Kidney (tissue), 14 donors: ENCODE data around the gene RUSC1. TPM values are rescaled to one million over a fixed set of nuclear protein-coding genes. Genes with fewer than 3 reads are reported as not detected.

Experiments used
- DNase-seq, 5 donors: peaks; one replicate each; pipeline ENCODE4 v3.0.0-alpha.2; 2013 to 2020
- FAIRE-seq: peaks from 2 replicates; lab custom pipeline; 2012; peaks lifted over from hg19 to GRCh38; lab: Jason Lieb, UNC
- H3K27ac ChIP-seq, 2 donors: one replicate each; pipeline ENCODE4 v1.7.0; 2013; ENCODE audit warnings: low read depth in 2 of 2, low read length in 2 of 2, inconsistent platforms in 1 of 2
- H3K27me3 ChIP-seq: one replicate; pipeline ENCODE4 v1.7.1; 2013; ENCODE audit warnings: low read length, inconsistent platforms; ENCODE audit not compliant: control insufficient read depth, insufficient read depth
- H3K36me3 ChIP-seq, 3 donors: one replicate each; pipeline versions ENCODE4 v1.7.0 to v1.7.1; 2013; ENCODE audit warnings: low read length in 3 of 3, control low read depth in 1 of 3, inconsistent platforms in 1 of 3; ENCODE audit not compliant: insufficient read depth in 3 of 3, control insufficient read depth in 2 of 3
- H3K4me1 ChIP-seq, 3 donors: one replicate each; pipeline versions ENCODE4 v1.7.0 to v1.7.1; 2013; ENCODE audit warnings: low read length in 3 of 3, inconsistent platforms in 1 of 3, low read depth in 1 of 3; ENCODE audit not compliant: control insufficient read depth in 2 of 3, insufficient read depth in 2 of 3
- H3K4me3 ChIP-seq, 3 donors: one replicate each; pipeline versions ENCODE4 v1.7.0 to v1.8.1; 2013; ENCODE audit warnings: low read length in 3 of 3, control low read depth in 1 of 3, inconsistent platforms in 1 of 3
- H3K9ac ChIP-seq, 3 donors: one replicate each; pipeline versions ENCODE4 v1.7.0 to v1.7.1; 2013; ENCODE audit warnings: low read length in 3 of 3, control low read depth in 1 of 3, inconsistent platforms in 1 of 3
- H3K9me3 ChIP-seq, 3 donors: one replicate each; pipeline versions ENCODE4 v1.7.0 to v1.7.1; 2013; ENCODE audit warnings: low read length in 3 of 3, control low read depth in 1 of 3, inconsistent platforms in 1 of 3; ENCODE audit not compliant: control insufficient read depth in 2 of 3, insufficient read depth in 1 of 3
- intact Hi-C: fragments of 100-400 bp; cut with DNase I; formaldehyde crosslinking; loops from one replicate; pipeline ENCODE4 v1.11.1; 2022
- polyA plus RNA-seq: library from polyadenylated mRNA; stranded (reverse); fragments of 350-450 nt; fragmentation: Illumina TruSeq; extraction: RNeasy Lipid Tissue Mini Kit (QIAGEN cat#74804); gene quantifications from one replicate; pipeline ENCODE4 v1.2.3, GENCODE V29; 2014; ENCODE audit warnings: low read depth, low replicate concordance; ENCODE audit not compliant: insufficient read depth
- total RNA-seq: library from RNA; stranded (reverse); fragmentation: NEBNext Ultra II Directional; extraction: Animal tissue kit (Norgen Biotek cat#: 25700); gene quantifications from one replicate; pipeline ENCODE4 v1.2.1, GENCODE V29; 2021
- TF ChIP-seq, protein P1 (sequence below): IDR thresholded peaks from 3 replicates; pipeline ENCODE4 v1.5.1; 2012; ENCODE audit warnings: mild to moderate bottlenecking, moderate library complexity, borderline replicate concordance; ENCODE audit not compliant: insufficient read depth; ENCODE audit errors: extremely low read depth
- donor health status: control.
- donor health status: control.
- donor health status: control.
- donor health status: control.
- donor health status: control.
- donor health status: DM: yes; HTN: yes; CAD: no.
- donor health status: Normal renal cell carcinoma (clear cell type).

RUSC1 gene
- total and polyA plus RNA-seq, 2 donors from 2014 or later = 29.7 to 32.7 TPM

DNA sequence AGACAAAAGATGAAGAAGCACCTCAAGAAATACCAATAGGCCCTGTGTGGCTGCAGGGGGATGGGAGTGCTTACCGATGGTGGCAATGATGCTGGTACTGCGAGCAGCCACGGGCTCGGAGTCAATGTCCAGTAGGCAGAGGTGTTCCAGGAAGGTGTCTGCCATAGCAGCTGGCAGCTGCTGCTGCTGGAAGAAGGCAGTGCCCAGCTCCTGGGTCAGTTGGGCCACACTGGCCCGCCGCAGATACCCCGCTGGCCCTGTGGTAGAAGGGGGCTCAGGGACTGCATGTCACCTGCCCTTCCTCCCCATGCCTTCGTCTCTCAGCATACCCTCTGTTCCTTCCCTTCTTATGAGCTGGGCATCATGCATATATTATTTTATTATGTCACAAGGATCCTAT is 20.7 kb upstream of the RUSC1 start:
- DNase-seq = no peak
- Histone ChIP-seq H3K27me3 (peaks cover 10% of the 10 kb centered on the region), H3K9ac (no peak overlapping the region), H3K4me3 (peak overlapping the region in 2 of 3 donors; percentile 19 to 49), H3K27ac (no peak overlapping the region), H3K4me1 (no peaks in the 10 kb centered on the region), H3K9me3 (no peaks in the 10 kb centered on the region), H3K36me3 (no peaks in the 10 kb centered on the region)
- TF ChIP-seq, protein P1, sequence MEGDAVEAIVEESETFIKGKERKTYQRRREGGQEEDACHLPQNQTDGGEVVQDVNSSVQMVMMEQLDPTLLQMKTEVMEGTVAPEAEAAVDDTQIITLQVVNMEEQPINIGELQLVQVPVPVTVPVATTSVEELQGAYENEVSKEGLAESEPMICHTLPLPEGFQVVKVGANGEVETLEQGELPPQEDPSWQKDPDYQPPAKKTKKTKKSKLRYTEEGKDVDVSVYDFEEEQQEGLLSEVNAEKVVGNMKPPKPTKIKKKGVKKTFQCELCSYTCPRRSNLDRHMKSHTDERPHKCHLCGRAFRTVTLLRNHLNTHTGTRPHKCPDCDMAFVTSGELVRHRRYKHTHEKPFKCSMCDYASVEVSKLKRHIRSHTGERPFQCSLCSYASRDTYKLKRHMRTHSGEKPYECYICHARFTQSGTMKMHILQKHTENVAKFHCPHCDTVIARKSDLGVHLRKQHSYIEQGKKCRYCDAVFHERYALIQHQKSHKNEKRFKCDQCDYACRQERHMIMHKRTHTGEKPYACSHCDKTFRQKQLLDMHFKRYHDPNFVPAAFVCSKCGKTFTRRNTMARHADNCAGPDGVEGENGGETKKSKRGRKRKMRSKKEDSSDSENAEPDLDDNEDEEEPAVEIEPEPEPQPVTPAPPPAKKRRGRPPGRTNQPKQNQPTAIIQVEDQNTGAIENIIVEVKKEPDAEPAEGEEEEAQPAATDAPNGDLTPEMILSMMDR = no peak
- FAIRE-seq = no peak
- intact Hi-C loops = no loop called here

DNA sequence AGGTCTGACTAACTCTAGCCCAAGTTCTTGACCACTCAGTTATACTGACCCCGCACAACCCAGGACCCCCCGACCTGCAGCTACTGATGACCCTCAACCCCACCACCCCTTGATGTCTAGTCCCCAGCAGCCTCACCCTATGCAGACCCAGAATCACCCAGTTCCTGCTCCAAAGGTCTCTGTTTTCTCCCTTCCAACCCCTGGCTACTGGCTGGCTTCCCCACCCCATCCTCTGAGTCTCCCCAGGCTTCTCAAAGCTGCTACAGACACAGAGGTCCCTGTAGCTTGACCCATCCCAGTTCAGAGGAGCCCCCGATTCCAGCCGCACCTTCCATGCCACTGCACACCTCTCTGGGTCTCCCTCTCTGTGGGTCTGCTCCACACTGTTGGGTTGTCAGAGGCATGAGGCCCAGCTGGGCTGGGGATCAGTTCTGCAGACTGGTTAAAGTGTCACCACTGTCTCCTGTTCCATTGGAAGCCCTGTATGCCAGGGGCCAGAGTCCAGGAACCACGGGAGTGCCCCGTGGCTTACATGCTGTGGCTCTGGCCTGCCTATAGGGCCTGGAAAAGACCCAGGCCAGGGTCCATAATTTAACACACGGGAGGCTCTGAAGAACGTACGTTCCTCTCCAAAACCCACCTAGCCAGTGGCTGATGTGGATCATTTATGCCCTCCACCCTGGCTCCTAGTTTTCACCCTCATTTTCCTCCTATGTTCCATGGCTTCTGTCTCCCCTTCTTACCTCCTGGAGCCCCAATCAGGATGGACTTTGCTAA is 20.0 kb upstream of the RUSC1 start:
- peaks cover 4% of the 10 kb centered on the region for H3K27me3 ChIP-seq
- intact Hi-C loops = no loop called here
- FAIRE-seq = no peak
- peak overlapping the region; percentile 40 to 83 for H3K27ac ChIP-seq
- TF ChIP-seq, protein P1 = no peak
- H3K9me3 ChIP-seq = no peaks in the 10 kb centered on the region
- H3K4me1 ChIP-seq = no peaks in the 10 kb centered on the region
- DNase-seq = peak in 2 of 5 donors; percentile 19 to 42
- no peak overlapping the region for H3K9ac ChIP-seq
- no peaks in the 10 kb centered on the region for H3K36me3 ChIP-seq
- peak overlapping the region in 2 of 3 donors; percentile 19 to 49 for H3K4me3 ChIP-seq

DNA sequence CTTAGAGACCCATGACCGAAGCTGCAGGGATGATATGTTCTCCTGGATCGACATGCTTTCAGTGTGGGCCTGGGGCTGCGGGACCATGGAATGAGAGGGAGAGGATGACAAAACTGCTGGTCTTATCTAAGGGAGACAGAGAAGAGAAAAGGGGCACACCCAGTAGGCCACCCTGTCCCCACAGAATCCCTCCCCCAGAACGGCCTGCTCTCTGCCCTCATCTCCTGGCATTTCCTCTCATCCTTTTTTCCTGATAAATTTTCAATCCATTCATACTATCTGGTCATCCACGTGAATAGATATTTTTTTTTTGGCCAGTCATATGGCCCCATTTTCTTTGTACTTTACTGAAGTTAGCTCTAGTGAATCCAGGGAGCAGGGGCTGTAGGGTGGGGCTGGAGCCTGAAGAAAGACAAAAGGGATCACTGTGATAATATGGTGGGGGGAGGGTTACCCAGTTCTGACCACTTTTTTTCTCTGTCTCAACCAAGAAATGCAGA is 19.3 kb upstream of the RUSC1 start, which contains the start of gene PKLR:
PKLR (minus strand) TSS at position 97 of the 500 bp plus-strand sequence; CDS start at position 54, 43 bp downstream.
- DNase-seq (no peak), FAIRE-seq (no peak)
- H3K4me1 ChIP-seq = no peaks in the 10 kb centered on the region
- H3K27me3 ChIP-seq = no peaks in the 10 kb centered on the region
- TF ChIP-seq, protein P1 = no peak
- no peaks in the 10 kb centered on the region for H3K9me3 ChIP-seq
- H3K27ac ChIP-seq = peak within 1 kb of the TSS; percentile 40 to 83
- H3K36me3 ChIP-seq = no peaks in the 10 kb centered on the region
- intact Hi-C loops = no loop called here
- H3K9ac ChIP-seq = no peak within 1 kb of the TSS
- peak within 1 kb of the TSS in 2 of 3 donors; percentile 19 to 49 for H3K4me3 ChIP-seq
